Colon (tissue), 2 donors: ENCODE results near the gene TOGARAM2.

Experiments
- FAIRE-seq: peaks from 2 replicates; lab custom pipeline; 2012; peaks lifted over from hg19 to GRCh38; lab: Jason Lieb, UNC
- donor health status: control.
- donor health status: control.

Gene TOGARAM2

DNA sequence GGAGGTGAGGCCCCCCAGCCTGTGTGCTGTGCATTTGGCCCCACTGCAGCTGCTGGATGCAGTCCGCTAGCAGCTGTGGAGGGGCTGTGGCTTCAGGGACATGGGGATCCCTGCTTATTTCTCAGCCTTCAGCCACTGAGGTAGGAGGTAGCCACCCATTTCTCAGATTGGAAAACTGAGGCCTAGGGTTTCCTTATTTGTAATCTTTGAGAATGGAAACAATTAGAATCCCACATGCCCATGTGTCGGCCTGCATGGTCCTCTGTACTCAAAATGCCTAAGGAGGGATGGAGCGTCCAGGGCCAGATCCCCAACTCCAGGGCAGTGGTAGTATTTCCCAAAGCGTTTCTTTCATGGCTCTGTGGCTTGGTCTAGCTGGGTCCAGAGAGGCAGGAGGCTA is 42.1 kb downstream of the TOGARAM2 start:
- no peak for FAIRE-seq

DNA sequence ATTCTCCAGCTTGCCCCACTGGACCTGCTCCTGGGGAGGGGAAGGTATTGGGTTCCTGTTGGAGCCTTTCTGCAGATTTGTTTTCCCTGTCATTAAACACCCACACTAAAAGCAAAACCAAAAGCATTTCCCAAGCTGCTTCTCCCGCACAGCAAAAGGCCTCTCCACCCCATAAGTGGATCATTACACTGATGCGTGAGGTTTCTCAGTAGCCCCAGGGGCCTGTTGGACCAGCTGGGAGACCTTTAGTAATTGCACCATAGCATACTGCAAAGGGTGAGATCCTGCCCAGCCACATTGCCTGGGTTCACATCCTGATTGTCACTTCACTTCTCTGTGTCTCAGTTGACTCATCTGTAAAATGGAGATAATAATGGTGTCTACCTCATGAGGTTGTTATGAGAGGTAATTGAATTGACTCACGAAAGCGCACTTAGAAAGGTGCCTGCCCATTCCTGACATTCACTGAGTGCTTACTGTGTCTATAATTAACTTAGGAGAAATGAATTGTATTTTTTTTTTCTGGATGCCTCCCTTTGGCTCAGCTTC is 43.9 kb downstream of the TOGARAM2 start:
- FAIRE-seq, result no peak

DNA sequence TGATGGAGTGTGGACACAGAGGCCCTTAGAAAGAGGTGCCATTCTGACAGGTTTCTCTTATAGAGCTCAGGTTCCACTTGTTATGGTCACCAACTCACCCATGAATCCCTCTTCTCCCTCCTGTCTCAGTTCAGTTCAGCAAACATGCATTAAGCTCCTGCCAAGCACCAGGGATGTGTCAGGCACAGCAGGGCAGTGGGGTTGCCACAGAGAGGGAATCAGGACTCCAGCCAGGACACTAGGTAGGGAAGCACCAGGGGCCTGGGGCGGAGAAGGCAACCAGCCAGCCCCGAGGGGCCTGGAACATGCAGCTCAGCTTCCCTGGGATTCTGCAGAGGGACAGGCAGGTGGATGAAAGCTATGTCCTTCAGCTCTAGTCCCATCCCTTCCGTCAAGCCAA is 44.6 kb downstream of the TOGARAM2 start:
- no peak for FAIRE-seq

GRCh38 chr2:29031046-29031445 is 49.9 kb downstream of the TOGARAM2 start:
- FAIRE-seq, result no peak

- FAIRE-seq, result no peak
Measured at GRCh38 chr2:29032189-29032588, 51.1 kb downstream of the TOGARAM2 start.

DNA sequence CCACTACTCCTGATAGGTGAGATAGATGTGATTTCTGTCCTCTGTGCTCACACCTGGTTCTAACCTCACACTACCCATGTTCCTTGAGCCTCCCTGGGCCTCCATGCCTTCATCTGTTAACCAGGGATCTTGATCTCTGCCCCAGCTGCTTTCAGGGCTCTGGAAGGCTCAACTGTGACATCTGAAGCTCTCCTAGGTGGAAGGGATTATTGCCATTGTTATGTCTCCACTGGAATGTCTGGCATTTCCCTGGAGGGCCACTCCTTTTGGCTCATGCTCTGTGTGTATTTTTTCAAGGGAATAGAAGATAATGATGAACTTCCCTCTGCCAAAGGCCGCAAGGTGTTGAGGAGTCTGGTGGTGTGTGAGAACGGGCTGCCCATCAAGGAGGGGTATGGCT is 52.1 kb downstream of the TOGARAM2 start:
- no peak for FAIRE-seq

GRCh38 chr2:29033656-29034055 is 52.6 kb downstream of the TOGARAM2 start:
- FAIRE-seq, result no peak

- no peak for FAIRE-seq
Measured at GRCh38 chr2:29035016-29035745, 54.1 kb downstream of the TOGARAM2 start.

DNA sequence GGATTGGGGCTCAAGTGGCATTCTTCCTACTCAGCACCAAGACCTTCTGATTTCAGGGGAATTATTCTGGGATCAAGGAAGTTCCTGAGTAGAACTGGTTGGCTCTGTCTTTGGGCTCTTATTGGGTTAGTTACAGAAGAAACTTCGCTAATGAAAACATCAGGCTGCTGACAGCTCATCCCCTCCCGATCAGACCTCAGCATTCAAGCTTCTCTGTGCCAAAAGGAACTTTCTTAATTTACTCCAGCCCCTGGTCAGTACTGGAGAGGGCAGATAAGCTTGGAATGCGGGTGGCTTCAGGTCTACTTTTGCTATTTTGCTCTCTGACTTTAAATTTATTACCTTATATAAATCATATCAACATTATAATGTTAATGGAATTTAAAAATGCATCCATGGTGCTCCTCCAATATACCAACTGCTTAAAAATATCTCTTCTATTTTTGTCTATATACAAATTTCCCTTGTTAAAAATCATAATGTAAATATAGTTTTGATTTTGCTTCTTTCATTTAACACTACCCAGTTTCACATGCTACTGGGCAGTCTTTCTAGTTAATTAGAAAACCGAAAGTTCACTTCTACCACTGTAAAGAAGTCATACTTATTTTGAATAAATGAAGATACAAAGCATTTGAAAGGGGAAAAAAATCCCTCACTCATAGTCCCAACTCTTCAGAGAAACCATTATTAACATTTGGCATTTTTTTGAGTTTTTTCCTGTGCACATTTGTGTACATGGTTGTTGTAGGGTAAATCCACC is 58.8 kb downstream of the TOGARAM2 start:
- FAIRE-seq, result no peak

- no peak for FAIRE-seq
Measured at GRCh38 chr2:29040552-29040951, 59.5 kb downstream of the TOGARAM2 start.

DNA sequence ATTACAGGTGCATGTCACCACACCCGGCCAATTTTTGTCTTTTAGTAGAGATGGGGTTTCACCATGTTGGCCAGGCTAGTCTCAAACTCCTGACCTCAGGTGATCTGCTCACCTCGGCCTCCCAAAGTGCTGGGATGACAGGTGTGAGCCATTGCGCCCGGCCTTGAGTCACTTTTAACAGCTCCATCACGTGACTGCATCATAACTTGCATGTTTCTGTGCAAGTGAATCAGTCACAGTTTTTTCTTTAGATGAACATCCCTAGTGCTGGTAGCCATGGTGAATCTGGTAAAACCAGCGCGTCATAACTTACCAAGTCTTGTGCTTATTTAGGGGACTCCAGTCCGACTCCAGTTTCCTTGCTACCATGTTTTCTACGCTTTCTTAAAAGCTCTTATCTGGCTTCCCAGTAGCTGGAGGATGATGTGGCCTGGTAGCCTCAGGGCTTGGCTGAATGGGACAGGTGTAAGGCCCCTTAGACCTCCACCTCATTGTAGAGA is 60.1 kb downstream of the TOGARAM2 start:
- no peak for FAIRE-seq

GRCh38 chr2:29042561-29043075 is 61.5 kb downstream of the TOGARAM2 start:
- no peak for FAIRE-seq

GRCh38 chr2:29044459-29044858 is 63.4 kb downstream of the TOGARAM2 start:
- no peak for FAIRE-seq

GRCh38 chr2:29046321-29046720 is 65.2 kb downstream of the TOGARAM2 start:
- FAIRE-seq, result no peak

- no peak for FAIRE-seq
Measured at GRCh38 chr2:29047083-29047845, 66.2 kb downstream of the TOGARAM2 start.

GRCh38 chr2:29050591-29050990 is 69.5 kb downstream of the TOGARAM2 start:
- FAIRE-seq, result no peak

GRCh38 chr2:29051730-29052129 is 70.6 kb downstream of the TOGARAM2 start:
- FAIRE-seq, result no peak

DNA sequence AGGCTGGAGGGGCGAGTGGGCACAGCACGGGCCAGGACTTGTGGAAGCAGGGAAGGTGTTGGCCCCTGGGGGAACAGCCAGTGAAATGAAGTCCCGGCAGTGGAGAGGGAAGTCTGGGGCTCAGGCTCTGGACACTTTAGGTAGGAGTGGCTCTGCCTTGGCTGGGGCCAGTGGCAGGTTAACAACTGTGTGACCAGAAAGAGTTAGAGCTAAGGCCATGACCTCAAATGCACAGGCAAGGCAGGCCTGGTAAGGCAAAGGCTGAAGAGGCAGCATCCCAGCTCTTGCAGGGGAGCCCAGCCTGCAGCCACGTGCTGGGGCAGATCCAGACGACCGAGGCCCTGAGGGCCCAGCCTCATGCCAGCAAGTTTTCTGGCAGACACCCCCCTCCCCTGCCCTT is 71.7 kb downstream of the TOGARAM2 start:
- no peak for FAIRE-seq

- FAIRE-seq, result no peak
Measured at GRCh38 chr2:29053223-29053622, 72.1 kb downstream of the TOGARAM2 start.

DNA sequence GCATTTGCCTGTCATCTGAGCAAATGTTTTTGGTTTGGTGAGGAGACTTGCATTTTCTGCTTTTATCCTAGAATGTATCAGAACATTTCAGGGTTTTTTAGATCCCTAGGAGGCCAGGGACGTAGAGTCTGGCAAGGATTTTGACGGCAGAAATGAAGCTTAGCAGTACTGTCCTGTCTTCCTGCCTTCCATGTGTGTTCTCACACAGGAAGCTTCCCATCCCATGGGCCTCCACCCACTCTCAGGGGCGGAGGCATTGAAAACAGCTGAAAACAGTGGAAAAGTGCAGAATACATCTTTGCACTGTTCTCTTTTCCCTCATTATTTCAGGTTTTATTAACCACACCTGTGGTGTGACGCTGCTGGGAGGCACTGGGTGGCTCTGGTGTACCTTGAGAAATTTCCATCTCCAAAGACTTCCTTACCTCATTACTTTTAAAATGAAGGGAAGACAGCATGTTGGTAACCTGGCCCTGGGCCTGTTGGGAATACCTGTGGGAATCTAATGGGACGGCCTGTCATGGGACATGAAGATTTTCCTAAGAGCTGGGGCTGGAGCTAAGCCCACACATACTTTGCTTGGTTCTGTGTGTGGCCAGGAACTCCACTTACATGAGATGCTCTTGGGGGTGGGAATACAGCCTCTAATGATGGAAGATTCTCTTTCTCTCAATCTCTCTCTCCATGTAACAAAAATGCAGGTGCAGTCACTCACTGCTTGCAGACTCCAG is 72.7 kb downstream of the TOGARAM2 start:
- no peak for FAIRE-seq

- no peak for FAIRE-seq
Measured at GRCh38 chr2:29054430-29054829, 73.3 kb downstream of the TOGARAM2 start.

DNA sequence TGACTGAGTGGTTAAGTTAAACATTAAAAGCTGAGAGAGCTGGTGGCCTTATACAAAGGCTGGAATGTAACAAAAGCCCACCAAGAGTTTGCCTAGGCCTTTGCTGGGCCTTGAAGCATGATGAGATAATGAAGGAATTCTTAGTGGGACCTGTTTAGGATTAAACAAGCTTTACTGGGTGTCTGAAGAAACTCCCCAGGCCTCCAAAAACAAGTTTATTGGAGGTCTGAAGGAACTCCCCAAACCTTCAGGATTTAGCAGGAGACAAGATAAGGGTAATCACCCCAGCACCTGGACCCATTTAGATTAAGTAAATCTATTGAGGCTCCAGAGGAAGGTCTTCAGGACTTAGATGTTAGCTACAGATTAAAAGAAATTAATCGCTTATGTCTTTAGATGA is 74.5 kb downstream of the TOGARAM2 start:
- FAIRE-seq, result no peak
